K562 (cell line): ENCODE data around the gene ID2.

Source experiments
- ESRRA ChIP-seq: fragments of 450-650 bp; IDR thresholded peaks from 2 replicates; pipeline ENCODE4 v1.6.1; 2014; ENCODE audit warnings: low read depth, mild to moderate bottlenecking, moderate library complexity, borderline replicate concordance
- GABPA ChIP-seq: fragments of 200-800 bp; sonication (Bioruptor generic); conservative IDR thresholded peaks from 2 replicates; pipeline ENCODE4 v1.6.1; 2016; ENCODE audit warnings: low read depth, missing genetic modification characterization, missing compliant biosample characterization
- GMEB1 ChIP-seq: fragments of 250-450 bp; sonication (Bioruptor Pico); IDR thresholded peaks from 2 replicates; pipeline ENCODE4 v1.4.0; 2020; ENCODE audit warnings: mild to moderate bottlenecking
- KLF13 ChIP-seq: fragments of 450-650 bp; IDR thresholded peaks from 2 replicates; pipeline ENCODE4 v1.6.1; 2016; ENCODE audit warnings: missing genetic modification characterization, low read depth, mild to moderate bottlenecking, missing compliant biosample characterization, moderate library complexity, borderline replicate concordance
- NFYB ChIP-seq: IDR thresholded peaks from 2 replicates; pipeline ENCODE4 v1.6.1; 2011; ENCODE audit warnings: mild to moderate bottlenecking, moderate library complexity; ENCODE audit not compliant: insufficient read length; ENCODE audit errors: extremely low read depth
- POLR3G ChIP-seq: IDR thresholded peaks from 2 replicates; pipeline ENCODE4 v1.6.1; 2011; ENCODE audit not compliant: insufficient read length, insufficient replicate concordance; ENCODE audit errors: extremely low read depth
- ZFP30 ChIP-seq: fragments of 250-450 bp; sonication (Bioruptor Pico); IDR thresholded peaks from 2 replicates; pipeline ENCODE4 v1.8.0; 2022; ENCODE audit warnings: moderate library complexity, mild to moderate bottlenecking, inconsistent platforms, borderline replicate concordance
- TF ChIP-seq, protein P1 (sequence below): fragments of 250-450 bp; sonication (Bioruptor Pico); IDR thresholded peaks from 2 replicates; pipeline ENCODE4 v1.5.0; 2021; ENCODE audit warnings: mild to moderate bottlenecking, borderline replicate concordance
- TF ChIP-seq, protein P2 (sequence below): IDR thresholded peaks from 2 replicates; pipeline ENCODE4 v1.6.1; 2016; ENCODE audit warnings: missing genetic modification characterization, missing compliant biosample characterization

- TF ChIP-seq ZFP30 (CRISPR knock-in tag), result no peak
- TF ChIP-seq, protein P1, sequence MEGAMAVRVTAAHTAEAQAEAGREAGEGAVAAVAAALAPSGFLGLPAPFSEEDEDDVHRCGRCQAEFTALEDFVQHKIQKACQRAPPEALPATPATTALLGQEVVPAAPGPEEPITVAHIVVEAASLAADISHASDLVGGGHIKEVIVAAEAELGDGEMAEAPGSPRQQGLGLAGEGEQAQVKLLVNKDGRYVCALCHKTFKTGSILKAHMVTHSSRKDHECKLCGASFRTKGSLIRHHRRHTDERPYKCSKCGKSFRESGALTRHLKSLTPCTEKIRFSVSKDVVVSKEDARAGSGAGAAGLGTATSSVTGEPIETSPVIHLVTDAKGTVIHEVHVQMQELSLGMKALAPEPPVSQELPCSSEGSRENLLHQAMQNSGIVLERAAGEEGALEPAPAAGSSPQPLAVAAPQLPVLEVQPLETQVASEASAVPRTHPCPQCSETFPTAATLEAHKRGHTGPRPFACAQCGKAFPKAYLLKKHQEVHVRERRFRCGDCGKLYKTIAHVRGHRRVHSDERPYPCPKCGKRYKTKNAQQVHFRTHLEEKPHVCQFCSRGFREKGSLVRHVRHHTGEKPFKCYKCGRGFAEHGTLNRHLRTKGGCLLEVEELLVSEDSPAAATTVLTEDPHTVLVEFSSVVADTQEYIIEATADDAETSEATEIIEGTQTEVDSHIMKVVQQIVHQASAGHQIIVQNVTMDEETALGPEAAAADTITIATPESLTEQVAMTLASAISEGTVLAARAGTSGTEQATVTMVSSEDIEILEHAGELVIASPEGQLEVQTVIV (CRISPR knock-in tag), result no peak
- TF ChIP-seq GMEB1 (CRISPR knock-in tag), result no peak
- TF ChIP-seq, protein P2, sequence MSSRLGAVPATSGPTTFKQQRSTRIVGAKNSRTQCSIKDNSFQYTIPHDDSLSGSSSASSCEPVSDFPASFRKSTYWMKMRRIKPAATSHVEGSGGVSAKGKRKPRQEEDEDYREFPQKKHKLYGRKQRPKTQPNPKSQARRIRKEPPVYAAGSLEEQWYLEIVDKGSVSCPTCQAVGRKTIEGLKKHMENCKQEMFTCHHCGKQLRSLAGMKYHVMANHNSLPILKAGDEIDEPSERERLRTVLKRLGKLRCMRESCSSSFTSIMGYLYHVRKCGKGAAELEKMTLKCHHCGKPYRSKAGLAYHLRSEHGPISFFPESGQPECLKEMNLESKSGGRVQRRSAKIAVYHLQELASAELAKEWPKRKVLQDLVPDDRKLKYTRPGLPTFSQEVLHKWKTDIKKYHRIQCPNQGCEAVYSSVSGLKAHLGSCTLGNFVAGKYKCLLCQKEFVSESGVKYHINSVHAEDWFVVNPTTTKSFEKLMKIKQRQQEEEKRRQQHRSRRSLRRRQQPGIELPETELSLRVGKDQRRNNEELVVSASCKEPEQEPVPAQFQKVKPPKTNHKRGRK, result no peak
- TF ChIP-seq NFYB, result no peak
- no peak for TF ChIP-seq GABPA
- no peak for TF ChIP-seq POLR3G
- TF ChIP-seq ESRRA, result no peak
- no peak for TF ChIP-seq KLF13 (tag)
Observed at GRCh38 chr2:8670580-8670979, 11.3 kb upstream of the ID2 start.
